Embryonic facial prominence (tissue), 1 donor: ENCODE data around the gene MRPS2.

Experiments
- DNase-seq: peaks from one replicate; pipeline ENCODE4 v3.0.0-alpha.2; 2016; ENCODE audit errors: extremely low spot score

Gene MRPS2

DNA sequence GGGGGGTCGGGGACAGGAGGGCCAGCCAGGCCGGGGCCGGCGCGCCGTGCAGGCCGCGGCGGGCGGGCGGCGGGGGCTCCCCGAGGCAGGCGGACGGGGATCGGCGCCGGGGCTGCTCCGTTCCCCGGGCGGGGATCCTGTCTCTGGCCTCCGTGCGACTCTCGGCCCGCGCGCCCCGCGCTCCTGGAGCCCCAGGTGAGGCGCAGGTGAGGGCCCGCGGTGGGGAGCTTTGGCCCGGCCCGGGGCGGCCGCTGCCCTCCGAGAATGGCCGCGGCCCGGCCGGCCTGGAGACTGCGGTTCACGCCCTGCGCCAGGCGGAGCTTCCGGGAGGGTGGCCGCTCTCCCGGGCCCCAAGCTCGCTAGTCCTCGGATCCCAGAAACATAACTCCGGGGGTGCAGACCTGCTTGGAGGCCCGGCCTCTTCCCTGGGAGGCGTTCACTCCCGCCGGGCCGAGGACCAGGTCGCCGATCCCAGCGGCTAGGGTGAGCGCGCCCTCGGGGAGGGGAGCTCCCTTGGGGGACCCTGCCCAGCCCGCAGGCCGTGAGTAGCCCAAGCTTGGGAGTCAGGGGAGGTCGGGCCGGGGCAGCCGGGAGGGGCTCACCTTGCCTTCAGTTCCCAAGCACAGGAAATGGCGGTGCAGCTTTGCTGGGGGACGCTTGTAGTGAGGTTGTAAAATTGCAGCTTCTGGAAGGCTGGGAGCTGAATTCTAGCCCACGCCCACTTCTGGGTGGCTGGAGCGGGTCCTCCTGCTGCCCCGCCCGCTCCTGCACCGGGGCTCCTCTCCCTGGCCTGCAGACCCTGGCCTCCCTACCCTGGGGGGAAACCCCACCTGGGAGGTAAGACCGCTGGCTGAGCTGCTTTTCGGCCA lies 20.2 kb upstream of the MRPS2 start:
- no peak for DNase-seq

DNA sequence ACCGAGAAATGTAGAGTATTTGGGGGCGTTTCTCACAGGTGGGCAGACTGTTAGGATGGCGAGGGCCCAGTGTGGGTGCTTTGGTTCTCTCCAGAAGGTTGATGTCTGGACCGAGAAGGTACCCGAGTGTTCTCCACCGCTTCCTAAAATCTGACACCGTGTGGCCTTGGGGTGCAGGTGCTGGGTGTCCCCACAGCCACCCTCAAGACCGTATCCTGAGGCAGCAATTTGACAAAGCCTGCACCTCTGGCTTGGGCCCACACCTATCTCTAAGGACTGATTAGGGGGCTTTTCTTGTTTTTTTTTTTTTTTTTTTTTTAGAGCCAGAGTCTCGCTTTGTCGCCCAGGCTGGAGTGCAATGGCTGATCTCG lies 19.6 kb upstream of the MRPS2 start:
- DNase-seq: no peak

- DNase-seq: no peak
Observed at GRCh38 chr9:135482015-135482754, 18.3 kb upstream of the MRPS2 start.

GRCh38 chr9:135484460-135485277 lies 15.8 kb upstream of the MRPS2 start:
- no peak for DNase-seq

- no peak for DNase-seq
Observed at GRCh38 chr9:135485385-135485784, 15.1 kb upstream of the MRPS2 start.

GRCh38 chr9:135485832-135486231 lies 14.7 kb upstream of the MRPS2 start:
- no peak for DNase-seq

DNA sequence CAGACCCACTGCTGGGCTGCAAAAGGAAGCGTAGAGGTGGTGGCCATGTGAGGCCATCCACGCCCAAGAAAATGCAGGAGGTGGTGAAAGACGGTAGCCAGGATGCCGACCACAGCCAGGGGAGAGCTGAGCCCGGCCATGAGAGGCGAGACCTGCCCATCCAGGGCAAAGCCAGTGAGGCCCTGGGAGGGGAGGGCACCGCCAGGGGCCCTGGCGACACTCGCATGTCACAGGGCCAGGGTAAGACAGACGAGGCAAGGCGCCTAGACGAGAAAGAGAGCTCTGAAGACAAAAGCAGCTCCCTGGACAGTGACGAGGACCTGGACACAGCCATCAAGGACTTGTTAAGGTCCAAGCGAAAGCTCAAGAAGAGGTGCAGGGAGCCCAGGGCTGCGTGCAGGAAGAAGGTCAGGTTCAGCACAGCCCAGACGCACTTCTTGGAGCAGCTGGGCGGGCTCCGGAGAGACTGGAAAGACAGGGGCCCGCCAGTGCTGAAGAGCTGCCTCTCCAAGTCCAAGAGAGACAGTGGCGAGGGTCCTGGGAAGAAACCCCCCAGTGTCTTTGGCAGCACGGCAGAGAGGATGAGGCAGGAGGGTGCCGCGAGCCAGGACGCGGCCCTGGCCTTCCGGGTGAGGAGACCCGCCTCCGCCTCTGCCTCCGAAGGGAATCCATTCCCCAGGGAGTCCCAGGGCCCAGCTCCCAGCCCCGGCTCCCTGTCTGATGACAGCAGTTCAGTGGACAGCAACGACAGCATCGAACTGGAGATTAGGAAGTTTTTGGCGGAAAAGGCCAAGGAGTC lies 14.0 kb upstream of the MRPS2 start:
- no peak for DNase-seq

GRCh38 chr9:135487281-135488012 lies 13.0 kb upstream of the MRPS2 start:
- no peak for DNase-seq

- DNase-seq: no peak
Observed at GRCh38 chr9:135488013-135488330, 12.5 kb upstream of the MRPS2 start.

DNA sequence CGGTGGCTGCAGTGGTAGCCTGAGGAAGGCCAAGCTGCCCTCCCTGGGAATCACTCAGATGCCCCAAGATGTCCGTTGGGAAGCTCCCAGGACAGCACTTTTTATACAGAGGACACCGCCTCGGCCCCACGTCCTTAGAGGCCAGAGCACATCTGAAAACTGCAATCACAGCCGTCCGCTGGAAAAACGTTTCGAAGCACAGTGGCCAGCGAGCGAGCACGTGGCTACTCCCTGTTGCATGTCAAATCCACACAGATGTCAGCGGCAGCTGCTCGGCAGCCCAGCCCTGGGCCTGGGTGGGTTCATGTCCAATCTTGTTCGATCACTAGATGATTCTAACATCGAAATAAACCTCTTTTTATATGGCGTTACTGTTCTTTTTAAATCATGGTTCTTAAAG lies 12.0 kb upstream of the MRPS2 start:
- no peak for DNase-seq

DNA sequence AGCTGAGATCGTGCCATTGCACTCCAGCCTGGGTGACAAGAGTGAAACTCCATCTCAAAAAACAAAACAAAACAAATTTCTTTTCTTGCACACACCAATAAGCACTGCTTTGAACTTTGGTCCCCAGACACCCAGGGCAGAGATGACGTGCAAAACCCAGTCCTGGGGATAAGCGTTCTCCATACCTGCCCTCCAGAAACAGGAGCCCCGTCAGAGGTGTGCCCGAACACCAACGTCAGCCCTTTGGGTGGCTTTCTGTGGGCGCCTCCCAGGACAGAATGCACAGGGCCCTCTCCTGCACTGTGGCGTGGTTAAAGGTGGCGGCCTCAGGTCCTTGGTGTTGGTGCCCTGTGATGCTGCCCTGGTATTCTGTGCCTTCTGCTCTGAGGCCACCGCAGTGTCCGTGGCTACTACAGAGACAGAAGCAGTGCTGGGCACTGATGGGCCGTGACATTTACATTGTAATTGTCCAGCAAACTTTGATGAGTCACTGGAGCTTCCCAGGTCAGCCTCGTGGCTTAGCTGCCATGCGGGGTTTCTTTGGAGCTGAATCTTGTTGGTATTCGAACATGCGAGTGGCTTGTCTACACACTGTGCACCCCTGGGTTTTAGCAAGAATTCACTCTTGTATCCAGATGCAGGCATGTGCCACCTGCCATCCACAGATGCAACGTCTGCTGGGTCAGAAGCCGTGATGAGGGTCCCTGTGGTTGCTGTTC lies 11.1 kb upstream of the MRPS2 start:
- DNase-seq: no peak

- DNase-seq: no peak
Observed at GRCh38 chr9:135490166-135490870, 10.2 kb upstream of the MRPS2 start.

DNA sequence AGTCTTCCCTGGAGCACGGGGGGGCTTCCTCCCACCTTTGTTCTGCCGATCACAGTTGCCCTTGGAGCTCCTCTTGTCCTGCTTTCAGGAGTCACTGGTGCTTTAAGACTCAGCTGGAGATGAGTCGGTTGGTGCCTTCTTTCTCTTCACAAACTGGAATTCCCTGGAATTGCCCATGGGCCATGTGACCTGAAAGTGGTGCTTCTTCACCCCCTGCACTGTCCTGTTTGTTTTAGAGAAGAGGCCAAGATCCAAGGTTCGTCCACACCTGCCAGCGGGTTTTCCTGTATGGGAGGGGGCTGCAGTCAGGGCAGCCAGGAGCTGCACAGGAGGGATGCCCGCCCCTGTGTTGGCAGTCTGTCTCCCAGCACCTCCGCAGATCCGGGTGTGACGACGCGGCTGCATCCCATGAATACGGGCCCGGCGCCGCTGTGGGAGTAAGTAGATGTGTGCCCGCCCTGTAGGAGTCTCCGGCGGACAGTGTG lies 9.5 kb upstream of the MRPS2 start:
- DNase-seq: no peak

GRCh38 chr9:135491764-135492163 lies 8.7 kb upstream of the MRPS2 start:
- no peak for DNase-seq

DNA sequence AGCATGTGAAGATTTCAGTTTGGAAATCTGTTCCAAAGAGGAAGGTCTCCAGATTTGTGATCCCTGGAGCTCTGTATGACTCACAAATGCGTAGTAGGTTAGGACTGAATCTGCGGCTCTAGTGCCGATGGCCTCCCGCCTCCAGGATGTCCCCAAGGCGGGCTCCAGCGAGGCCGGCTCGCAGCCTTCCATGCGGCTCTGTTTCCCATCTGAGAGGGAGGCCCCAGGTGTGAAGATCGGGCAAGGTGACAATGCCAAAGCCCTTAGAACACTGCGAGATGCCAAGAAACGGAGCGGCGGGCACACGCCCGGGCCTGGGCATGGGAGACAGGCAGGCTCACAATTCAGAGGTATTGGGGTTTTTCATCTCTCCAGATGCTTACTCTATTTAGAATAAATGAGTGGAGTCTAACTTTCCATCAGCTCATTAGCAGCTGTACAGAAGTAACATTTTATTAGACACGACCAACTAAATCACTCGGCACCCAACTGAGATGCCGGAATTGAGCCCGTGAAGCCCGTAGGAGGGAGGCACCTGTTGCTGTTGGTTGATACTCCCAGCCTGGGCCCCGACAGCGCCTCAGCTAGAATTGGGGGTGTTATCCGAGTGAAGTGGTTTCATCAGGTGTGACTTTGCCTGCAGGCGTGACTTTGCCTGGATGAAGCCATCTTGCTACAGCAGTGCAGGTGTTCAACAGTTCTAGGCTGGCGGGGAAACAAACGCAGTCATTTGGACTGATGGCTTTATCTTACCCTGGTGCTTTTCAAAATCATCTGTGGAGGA lies 7.4 kb upstream of the MRPS2 start:
- DNase-seq: no peak

DNA sequence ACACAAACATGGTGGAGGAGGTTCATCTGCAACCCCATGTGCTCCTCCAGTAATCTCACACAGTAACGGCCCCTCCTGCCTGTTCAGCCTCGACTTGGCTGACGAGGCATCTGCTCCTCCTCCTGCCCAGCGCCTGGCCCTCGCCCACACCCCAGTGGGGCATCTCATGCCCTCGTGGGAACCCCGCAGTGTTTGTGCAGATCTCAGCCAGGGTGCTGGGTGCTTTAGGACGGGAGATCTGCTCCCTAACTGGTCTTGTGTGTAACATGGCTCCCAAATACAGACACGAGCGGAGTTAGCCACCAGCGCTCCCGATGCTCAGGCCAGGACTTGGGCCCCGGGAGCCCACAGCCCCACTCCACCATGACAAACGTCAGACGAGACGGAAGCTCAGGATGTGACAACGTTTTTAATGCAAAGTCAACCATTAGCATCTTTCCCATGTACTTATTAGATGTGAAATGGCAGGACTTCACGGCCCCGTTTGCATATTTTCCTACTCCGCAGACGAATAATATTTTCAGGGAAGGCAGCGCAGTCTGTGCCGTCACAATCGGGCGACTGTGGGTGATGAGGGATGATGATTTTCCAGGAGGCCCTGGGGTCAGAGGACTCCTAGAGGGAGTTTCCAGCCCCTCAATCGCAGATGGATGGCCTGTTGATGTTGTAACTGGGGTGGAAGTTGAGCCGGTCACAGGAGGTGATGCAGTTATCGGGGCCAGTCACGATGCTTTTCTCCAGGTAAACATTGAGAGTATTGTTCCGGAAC lies 5.5 kb upstream of the MRPS2 start:
- DNase-seq: no peak

GRCh38 chr9:135498381-135499126 lies 1.9 kb upstream of the MRPS2 start:
- no peak for DNase-seq
